H9 (cell line): Measurements from ENCODE around the gene DHODH. TPM values are rescaled to one million over a fixed set of nuclear protein-coding genes. Genes with fewer than 3 reads are reported as not detected.

Experiments
- DNase-seq: peaks from one replicate; pipeline ENCODE4 v3.0.0-alpha.2; 2017
- H2AFZ ChIP-seq: one replicate; pipeline ENCODE4 v1.6.1; 2013; ENCODE audit warnings: mild to moderate bottlenecking, low read length, control low read depth, moderate library complexity
- H2AK5ac ChIP-seq: 2 replicates; pipeline ENCODE4 v1.6.1; 2013; ENCODE audit warnings: low read length, control low read depth, mixed read lengths; ENCODE audit not compliant: insufficient read length
- H2BK120ac ChIP-seq: one replicate; pipeline ENCODE4 v1.6.1; 2013; ENCODE audit warnings: low read depth, mild to moderate bottlenecking, low read length, control low read depth, inconsistent platforms; ENCODE audit not compliant: poor library complexity, severe bottlenecking
- H2BK12ac ChIP-seq: 2 replicates; pipeline ENCODE4 v1.6.1; 2013; ENCODE audit warnings: low read length, control low read depth, mixed read lengths, low read depth; ENCODE audit not compliant: insufficient read length
- H2BK15ac ChIP-seq: 2 replicates; pipeline ENCODE4 v1.6.1; 2013; ENCODE audit warnings: low read depth, low read length, control low read depth
- H2BK20ac ChIP-seq: one replicate; pipeline ENCODE4 v1.6.1; 2013; ENCODE audit warnings: low read depth, mild to moderate bottlenecking, low read length, control low read depth, inconsistent platforms; ENCODE audit not compliant: poor library complexity, severe bottlenecking
- H2BK5ac ChIP-seq: 2 replicates; pipeline ENCODE4 v1.6.1; 2013; ENCODE audit warnings: low read length, control low read depth, mixed read lengths; ENCODE audit not compliant: insufficient read length
- H3K14ac ChIP-seq: 2 replicates; pipeline ENCODE4 v1.6.1; 2013; ENCODE audit warnings: low read length, control low read depth; ENCODE audit not compliant: insufficient read depth
- H3K18ac ChIP-seq: 2 replicates; pipeline ENCODE4 v1.6.1; 2013; ENCODE audit warnings: low read depth, mild to moderate bottlenecking, mixed read lengths, low read length, control low read depth; ENCODE audit not compliant: insufficient read length
- H3K23ac ChIP-seq: 2 replicates; pipeline ENCODE4 v1.6.1; 2013; ENCODE audit warnings: low read length, control low read depth, mixed read lengths, low read depth; ENCODE audit not compliant: insufficient read length
- H3K23me2 ChIP-seq: 2 replicates; pipeline ENCODE4 v1.6.1; 2013; ENCODE audit warnings: low read depth, mild to moderate bottlenecking, mixed read lengths, low read length, control low read depth; ENCODE audit not compliant: insufficient read length, poor library complexity, severe bottlenecking
- H3K27ac ChIP-seq: 2 replicates; pipeline ENCODE4 v1.5.1; 2013; ENCODE audit warnings: low read length, control low read depth, mixed read lengths, low read depth; ENCODE audit not compliant: insufficient read length
- H3K27me3 ChIP-seq: 2 replicates; pipeline ENCODE4 v1.6.1; 2013; ENCODE audit warnings: low read length, control low read depth, inconsistent platforms; ENCODE audit not compliant: insufficient read depth
- H3K4ac ChIP-seq: 2 replicates; pipeline ENCODE4 v1.6.1; 2013; ENCODE audit warnings: low read depth, mild to moderate bottlenecking, control low read depth, inconsistent platforms, low read length, moderate library complexity
- H3K4me1 ChIP-seq: 2 replicates; pipeline ENCODE4 v1.6.1; 2013; ENCODE audit warnings: low read length, control low read depth, inconsistent platforms; ENCODE audit not compliant: insufficient read depth
- H3K4me2 ChIP-seq: 2 replicates; pipeline ENCODE4 v1.6.1; 2013; ENCODE audit warnings: low read length, control low read depth, mixed read lengths; ENCODE audit not compliant: insufficient read length, insufficient read depth
- H3K56ac ChIP-seq: 2 replicates; pipeline ENCODE4 v1.6.1; 2013; ENCODE audit warnings: low read depth, mild to moderate bottlenecking, mixed read lengths, low read length, control low read depth; ENCODE audit not compliant: insufficient read length
- H3K79me1 ChIP-seq: 2 replicates; pipeline ENCODE4 v1.6.1; 2013; ENCODE audit warnings: low read depth, mild to moderate bottlenecking, moderate library complexity, low read length, control low read depth, inconsistent platforms; ENCODE audit not compliant: insufficient read depth, poor library complexity, severe bottlenecking
- H3K79me2 ChIP-seq: 2 replicates; pipeline ENCODE4 v1.6.1; 2013; ENCODE audit warnings: low read length, control low read depth, inconsistent platforms; ENCODE audit not compliant: insufficient read depth
- H3K9ac ChIP-seq: 2 replicates; pipeline ENCODE4 v1.6.1; 2013; ENCODE audit warnings: low read length, control low read depth, mixed read lengths; ENCODE audit not compliant: insufficient read length; ENCODE audit errors: extremely low read depth
- H3K9me3 ChIP-seq: one replicate; pipeline ENCODE4 v1.6.1; 2013; ENCODE audit warnings: low read depth, low read length, inconsistent platforms; ENCODE audit not compliant: control insufficient read depth
- H3T11ph ChIP-seq: one replicate; pipeline ENCODE4 v1.6.1; 2013; ENCODE audit warnings: mild to moderate bottlenecking, low read length, control low read depth, inconsistent platforms
- H4K20me1 ChIP-seq: one replicate; pipeline ENCODE4 v1.6.1; 2013; ENCODE audit not compliant: control insufficient read depth, insufficient read length, insufficient read depth
- H4K5ac ChIP-seq: 2 replicates; pipeline ENCODE4 v1.6.1; 2013; ENCODE audit warnings: low read depth, mild to moderate bottlenecking, mixed read lengths, low read length, control low read depth; ENCODE audit not compliant: insufficient read length
- H4K8ac ChIP-seq: replicated peaks from 2 replicates; pipeline ENCODE4 v1.6.1; 2013; ENCODE audit warnings: low read length, control low read depth, mixed read lengths, low read depth; ENCODE audit not compliant: insufficient read length
- H4K91ac ChIP-seq: 2 replicates; pipeline ENCODE4 v1.6.1; 2013; ENCODE audit warnings: low read depth, mild to moderate bottlenecking, moderate library complexity, mixed read lengths, low read length, control low read depth; ENCODE audit not compliant: insufficient read length
- H3K27ac Mint-ChIP-seq, 3 experiments: 2 replicates in 2 of 3; 3 replicates in 1 of 3; pipeline ENCODE4 v1.8.0; 2020 to 2021; ENCODE audit warnings: mixed read lengths in 3 of 3, mild to moderate bottlenecking in 1 of 3, moderate library complexity in 1 of 3
- H3K27me3 Mint-ChIP-seq: 2 replicates; pipeline ENCODE4 v1.8.0; 2021; ENCODE audit warnings: low read depth, mild to moderate bottlenecking, moderate library complexity, mixed read lengths
- H3K36me3 Mint-ChIP-seq, 3 experiments: 2 replicates in 2 of 3; 3 replicates in 1 of 3; pipeline ENCODE4 v1.8.0; 2020 to 2021; ENCODE audit warnings: low read depth in 3 of 3, mixed read lengths in 3 of 3; ENCODE audit not compliant: insufficient read depth in 1 of 3
- H3K4me1 Mint-ChIP-seq, 2 experiments: 2 replicates each; pipeline ENCODE4 v1.8.0; 2020; ENCODE audit warnings: mixed read lengths in 2 of 2
- H3K4me3 Mint-ChIP-seq, 2 experiments: 2 replicates in 1 of 2; 3 replicates in 1 of 2; pipeline ENCODE4 v1.8.0; 2020 to 2021; ENCODE audit warnings: mild to moderate bottlenecking in 2 of 2, mixed read lengths in 2 of 2, moderate library complexity in 1 of 2
- H3K9me3 Mint-ChIP-seq, 2 experiments: 2 replicates in 1 of 2; 3 replicates in 1 of 2; pipeline ENCODE4 v1.8.0; 2020; ENCODE audit warnings: mild to moderate bottlenecking in 2 of 2, mixed read lengths in 2 of 2, moderate library complexity in 1 of 2
- WGBS: extraction: QIAGEN DNeasy Blood & Tissue Kit; methylation state at CpG from one replicate; pipeline ENCODE4 v1.1.7; 2013; ENCODE audit warnings: missing lambda C conversion rate, low lambda C conversion rate, mixed read lengths; ENCODE audit not compliant: insufficient read length; ENCODE audit errors: extremely low coverage; 5-methylcytosine and 5-hydroxymethylcytosine counted together
- total RNA-seq: library from RNA; stranded (reverse); gene quantifications from 2 replicates; pipeline ENCODE4 v1.2.1, GENCODE V29; 2021
- TF ChIP-seq, protein P1 (sequence below): fragments of 200-600 bp; sonication (generic); conservative IDR thresholded peaks from 3 replicates; pipeline ENCODE4 v1.8.0; 2021; ENCODE audit warnings: antibody characterized with exemption, mild to moderate bottlenecking

Gene DHODH
- total RNA-seq, 1 experiment from 2014 or later, result 16.4 TPM

DNA sequence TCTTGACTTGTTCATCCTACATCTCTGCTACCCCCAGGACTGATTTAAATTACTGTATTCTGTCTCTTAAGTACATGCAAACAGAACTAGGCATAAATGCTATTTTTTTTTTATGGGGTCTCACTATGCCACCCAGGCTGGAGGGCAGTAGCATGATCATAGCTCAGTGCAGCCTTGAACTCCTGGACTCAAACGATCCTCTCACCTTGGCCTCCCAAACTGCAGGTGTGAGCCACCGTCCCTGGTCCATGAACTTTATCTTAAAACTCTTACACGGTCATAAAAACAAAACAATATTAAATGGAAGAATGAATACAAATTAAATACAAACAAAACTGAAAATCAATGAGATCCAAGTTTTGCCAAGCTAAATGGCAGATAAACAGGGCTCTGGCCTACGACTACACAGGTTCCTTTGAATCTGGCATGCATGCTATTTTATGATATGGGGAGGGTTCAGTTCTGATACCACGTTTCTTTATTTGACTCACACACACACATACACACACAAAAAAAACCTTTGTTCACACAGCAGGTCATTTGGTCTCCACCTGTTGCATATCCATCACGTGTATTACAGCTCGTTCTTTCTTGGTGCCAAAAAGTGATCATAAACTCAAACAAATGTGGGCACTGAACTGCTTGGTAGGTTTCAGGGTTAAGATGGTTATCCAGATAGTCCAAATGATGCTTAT is 7.2 kb upstream of the DHODH start:
- Histone ChIP-seq H3K79me2 (no peaks in the 10 kb centered on the region), H2BK12ac (no peak overlapping the region)

More for the DNA sequence above, 7.2 kb upstream of the DHODH start:
- Histone ChIP-seq H3K4me2 (no peak overlapping the region), H3K79me1 (no peaks in the 10 kb centered on the region), H3K56ac (no peak overlapping the region), H2AFZ (no peak overlapping the region), H3K27me3 (no peaks in the 10 kb centered on the region), H4K8ac (no peak overlapping the region), H3K18ac (no peak overlapping the region), H3K4ac (no peak overlapping the region), H3K23me2 (no peaks in the 10 kb centered on the region), H3T11ph (no peak overlapping the region), H2BK20ac (no peak overlapping the region), H3K9me3 (no peaks in the 10 kb centered on the region), H4K91ac (no peak overlapping the region), H3K14ac (no peak overlapping the region), H2AK5ac (no peak overlapping the region), H2BK15ac (no peak overlapping the region), H4K5ac (no peak overlapping the region), H3K4me1 (no peaks in the 10 kb centered on the region), H3K9ac (no peak overlapping the region), H3K27ac (no peak overlapping the region), H2BK5ac (no peak overlapping the region), H4K20me1 (no peaks in the 10 kb centered on the region), H2BK120ac (no peak overlapping the region), H3K23ac (no peak overlapping the region)
- Mint-ChIP-seq H3K4me3 (no peak overlapping the region), H3K36me3 (no peaks in the 10 kb centered on the region), H3K27ac (no peak overlapping the region), H3K27me3 (peaks cover 26% of the 10 kb centered on the region), H3K9me3 (no peaks in the 10 kb centered on the region; a peak in 1 of 5 replicates), H3K4me1 (no peaks in the 10 kb centered on the region)
- no peak for DNase-seq
- no CpG with 5 or more reads among the region's 7 CpGs for WGBS
- TF ChIP-seq, protein P1, sequence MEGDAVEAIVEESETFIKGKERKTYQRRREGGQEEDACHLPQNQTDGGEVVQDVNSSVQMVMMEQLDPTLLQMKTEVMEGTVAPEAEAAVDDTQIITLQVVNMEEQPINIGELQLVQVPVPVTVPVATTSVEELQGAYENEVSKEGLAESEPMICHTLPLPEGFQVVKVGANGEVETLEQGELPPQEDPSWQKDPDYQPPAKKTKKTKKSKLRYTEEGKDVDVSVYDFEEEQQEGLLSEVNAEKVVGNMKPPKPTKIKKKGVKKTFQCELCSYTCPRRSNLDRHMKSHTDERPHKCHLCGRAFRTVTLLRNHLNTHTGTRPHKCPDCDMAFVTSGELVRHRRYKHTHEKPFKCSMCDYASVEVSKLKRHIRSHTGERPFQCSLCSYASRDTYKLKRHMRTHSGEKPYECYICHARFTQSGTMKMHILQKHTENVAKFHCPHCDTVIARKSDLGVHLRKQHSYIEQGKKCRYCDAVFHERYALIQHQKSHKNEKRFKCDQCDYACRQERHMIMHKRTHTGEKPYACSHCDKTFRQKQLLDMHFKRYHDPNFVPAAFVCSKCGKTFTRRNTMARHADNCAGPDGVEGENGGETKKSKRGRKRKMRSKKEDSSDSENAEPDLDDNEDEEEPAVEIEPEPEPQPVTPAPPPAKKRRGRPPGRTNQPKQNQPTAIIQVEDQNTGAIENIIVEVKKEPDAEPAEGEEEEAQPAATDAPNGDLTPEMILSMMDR, result no peak
